Activated CD4-positive, CD25-positive, alpha-beta regulatory T cell (primary cell): ENCODE data around the gene UBE2R2.
"Not testable (repeated sequence)": the region's sequence is repeated elsewhere in the genome, so short reads cannot be mapped to it uniquely, and the experiment has no call there.

ENCODE experiments used
- DNase-seq, 4 experiments: peaks; one replicate each; lab custom pipeline; 2025; lab: John Stamatoyannopoulos, UW

Gene UBE2R2

DNA sequence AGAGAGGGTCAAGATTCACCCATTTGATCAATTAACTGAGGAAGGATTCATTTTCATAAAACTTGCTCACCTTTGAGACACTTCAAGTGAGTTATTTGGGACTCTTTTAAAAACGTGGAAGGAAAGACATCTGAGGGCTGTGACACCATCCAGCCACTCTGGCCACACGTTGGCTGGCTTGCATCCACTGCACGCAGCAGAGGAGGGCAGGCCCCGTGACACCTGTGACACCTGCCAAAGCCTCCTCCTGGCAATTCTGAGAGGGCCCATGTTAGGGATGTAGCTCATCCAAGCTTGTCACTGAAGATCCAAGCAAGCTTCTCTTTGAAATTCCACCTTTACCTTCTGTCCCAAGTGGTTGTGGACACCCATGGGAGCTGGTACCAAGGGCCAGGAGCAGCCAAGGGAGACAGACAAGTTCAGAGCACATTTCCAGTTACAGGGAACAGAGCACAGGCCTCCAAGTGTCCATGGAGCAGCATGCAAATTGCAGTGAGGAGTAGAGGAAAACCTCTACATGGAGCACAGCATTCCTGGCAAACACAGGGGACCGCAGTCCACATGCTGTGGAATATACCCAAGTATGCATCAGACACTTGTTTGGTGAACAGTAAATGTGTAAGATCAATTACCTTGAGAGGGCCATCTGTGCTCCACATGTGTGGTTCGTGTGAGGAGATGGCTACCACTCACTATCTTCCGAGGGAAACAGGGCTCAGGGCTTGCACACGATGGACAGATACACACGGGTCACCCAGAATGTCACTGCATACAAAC is 16.8 kb upstream of the UBE2R2 start:
- no peak for DNase-seq

DNA sequence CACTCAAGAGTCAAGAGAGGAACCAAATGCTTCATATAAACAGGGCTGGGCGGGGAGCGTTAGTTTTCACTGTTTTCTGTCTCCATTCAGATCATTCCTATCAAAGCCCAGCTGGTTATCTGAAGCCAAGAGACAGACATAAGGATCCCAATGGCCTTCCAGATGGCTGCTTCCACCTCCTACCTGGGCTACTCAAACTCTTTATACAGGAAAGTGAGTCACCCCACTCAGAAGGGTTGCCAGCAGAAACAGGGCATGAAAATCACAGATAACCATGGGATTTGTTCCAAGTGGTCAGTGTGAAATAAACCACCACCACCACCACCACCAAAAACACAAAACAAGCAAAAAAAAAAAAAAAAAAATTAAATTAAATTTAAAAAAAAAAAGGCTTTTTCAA is 16.1 kb upstream of the UBE2R2 start:
- no peak for DNase-seq

DNA sequence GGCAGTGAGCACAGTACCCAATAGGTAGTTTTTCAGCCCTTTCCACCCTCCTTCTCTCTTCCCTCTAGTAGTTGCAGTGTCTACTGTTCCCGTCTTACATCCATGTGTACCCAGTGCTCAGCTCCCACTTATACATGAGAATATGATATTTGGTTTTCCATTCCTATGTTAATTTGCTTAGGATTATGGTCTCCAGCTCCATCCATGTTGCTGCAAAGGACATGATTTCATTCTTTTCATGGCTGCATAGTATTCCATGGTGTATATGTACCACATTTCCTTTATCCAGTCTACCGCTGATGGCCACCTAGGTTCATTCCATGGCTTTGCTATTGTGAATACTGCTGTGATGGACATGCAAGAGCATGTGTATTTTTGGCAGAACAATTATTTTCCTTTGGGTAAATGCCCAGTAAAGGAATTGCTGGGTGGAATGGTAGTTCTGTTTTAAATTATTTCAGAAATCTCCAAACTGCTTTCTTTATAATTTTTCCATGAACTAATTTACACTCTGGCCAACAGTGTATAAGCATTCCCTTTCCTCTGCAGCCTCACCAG is 14.9 kb upstream of the UBE2R2 start:
- DNase-seq = not testable (repeated sequence)

DNA sequence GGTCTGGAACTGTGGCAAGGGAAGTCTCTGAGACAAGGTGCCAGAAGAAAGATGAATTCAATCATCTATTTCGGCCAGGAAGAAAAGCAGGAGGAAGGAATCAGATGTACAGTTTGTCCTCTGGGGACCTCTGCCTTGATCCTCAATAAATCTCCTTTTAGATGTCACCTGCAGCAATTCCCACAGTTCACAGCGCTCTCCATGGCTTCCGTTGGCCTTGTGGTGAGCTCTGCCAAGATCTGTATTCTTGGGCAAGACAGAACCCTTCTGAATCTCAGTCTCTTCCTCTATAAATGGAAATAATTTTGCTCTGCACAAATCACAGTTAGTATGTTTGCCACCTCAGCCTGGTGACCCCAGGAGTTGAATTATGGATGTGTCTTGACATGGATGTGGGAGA is 12.8 kb upstream of the UBE2R2 start:
- DNase-seq = not testable (repeated sequence)

DNA sequence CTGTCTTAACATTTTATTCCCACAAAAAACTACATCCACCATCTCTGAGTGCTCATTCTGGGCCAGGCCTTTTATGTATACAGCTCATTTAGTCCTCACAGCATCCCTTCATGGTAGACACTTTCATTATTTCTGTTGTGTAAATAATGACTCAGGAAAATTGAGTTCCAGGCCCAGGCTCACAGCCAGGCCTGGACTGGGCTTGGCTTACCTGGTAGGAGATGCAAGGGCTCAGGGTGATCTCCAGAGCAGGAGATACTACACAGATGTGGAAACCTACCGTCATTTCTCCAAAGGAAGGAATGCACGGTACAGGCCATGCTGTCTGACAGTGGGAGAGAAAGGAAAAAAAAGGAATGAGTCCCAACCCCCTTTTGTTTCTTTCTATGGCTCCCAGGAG is 9.8 kb upstream of the UBE2R2 start:
- DNase-seq = not testable (repeated sequence)

DNA sequence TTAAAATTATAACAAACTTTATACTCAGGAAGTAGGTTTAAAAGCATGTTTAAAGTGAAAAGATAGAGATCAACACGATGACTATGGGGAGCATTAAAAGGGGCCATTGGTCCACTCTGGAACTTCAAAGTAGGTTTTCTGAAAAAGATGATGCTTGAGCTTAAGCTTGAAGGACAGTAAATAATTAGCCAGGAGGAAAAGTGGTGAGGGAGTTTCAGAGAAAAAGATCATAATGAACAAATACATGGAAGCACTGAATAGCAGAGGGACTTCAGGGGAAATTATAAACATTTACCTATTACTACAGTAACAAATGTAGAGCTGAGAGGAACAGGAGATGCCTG is 8.0 kb upstream of the UBE2R2 start:
- DNase-seq = not testable (repeated sequence)

DNA sequence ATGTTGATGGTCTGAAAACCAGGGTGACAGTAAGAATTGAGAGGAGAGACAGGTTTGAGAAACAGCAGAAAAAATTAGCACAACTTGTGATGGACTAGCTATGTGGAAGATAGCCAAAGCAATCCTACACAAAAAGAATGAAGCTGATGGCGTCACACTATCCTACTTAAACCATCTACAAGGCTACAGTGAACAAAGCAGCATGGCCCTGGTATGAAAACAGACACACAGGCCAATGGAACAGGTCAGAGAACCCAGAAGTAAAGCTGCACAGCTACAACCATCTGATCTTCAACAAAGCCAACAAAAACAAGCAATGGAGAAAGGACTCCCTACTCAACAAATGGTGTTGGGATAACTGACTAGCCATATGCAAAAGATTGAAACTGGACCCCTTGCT is 7.5 kb upstream of the UBE2R2 start:
- DNase-seq = no peak

DNA sequence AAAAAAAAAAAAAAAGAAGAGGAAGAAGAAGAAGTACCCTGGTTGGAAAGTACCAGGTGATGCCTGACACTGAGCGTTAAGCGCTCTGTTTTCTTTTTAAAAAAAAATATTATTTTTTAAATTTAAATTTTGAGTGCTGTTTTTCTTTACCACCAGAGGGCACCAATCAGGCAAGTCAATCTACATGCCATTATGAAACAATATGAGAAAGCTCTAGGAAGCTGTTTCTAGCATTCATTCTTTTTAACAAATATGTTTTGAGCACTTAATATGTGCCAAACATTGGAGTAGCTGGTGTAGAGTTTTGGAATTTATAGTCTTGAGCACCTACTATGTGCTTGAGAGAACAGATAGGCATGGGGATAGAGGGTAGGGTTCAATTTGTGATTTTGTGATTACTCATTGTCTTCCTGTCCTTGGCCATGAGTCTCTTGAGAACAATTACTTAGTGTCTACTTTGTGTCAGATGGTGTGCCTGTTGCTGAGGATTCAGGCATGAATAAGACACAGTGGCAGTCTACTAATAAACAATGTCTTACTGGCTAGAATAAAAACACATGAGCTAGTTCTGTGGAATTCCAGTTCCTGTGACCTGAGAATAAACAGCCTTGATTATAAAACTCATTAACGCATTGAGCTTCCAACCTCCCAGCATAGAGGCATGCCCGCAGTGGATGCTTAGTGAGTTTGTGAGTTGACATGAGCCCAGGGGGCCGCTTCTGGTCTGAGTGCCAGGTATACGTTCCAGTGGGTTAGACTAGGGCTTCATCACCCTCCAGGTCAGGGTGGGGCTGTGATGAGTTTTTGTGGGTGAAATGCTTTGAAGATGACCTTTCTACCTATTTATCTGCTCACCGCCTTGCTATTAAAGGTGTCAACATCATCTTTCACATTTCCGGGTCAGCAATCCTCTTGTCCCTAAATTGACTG is 3.0 kb upstream of the UBE2R2 start:
- no peak for DNase-seq

DNA sequence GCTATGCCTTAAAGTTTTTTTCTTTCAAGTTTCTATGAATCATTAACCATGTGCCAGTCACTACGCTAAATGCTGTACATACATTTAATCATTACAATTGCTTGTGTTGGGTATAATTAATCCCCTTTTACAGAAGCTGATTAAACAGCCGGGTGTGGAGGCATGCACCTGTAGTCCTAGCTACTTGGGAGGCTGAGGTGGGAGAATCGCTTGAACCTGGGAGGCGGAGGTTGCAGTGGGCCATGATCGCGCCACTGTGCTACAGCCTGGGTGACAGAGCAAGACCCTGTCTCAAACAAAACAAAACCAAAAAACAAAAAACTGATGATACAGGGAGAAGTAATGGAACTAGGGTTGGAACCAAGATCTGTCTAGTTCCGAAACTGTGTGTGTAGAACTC is 1.2 kb upstream of the UBE2R2 start:
- no peak for DNase-seq

DNA sequence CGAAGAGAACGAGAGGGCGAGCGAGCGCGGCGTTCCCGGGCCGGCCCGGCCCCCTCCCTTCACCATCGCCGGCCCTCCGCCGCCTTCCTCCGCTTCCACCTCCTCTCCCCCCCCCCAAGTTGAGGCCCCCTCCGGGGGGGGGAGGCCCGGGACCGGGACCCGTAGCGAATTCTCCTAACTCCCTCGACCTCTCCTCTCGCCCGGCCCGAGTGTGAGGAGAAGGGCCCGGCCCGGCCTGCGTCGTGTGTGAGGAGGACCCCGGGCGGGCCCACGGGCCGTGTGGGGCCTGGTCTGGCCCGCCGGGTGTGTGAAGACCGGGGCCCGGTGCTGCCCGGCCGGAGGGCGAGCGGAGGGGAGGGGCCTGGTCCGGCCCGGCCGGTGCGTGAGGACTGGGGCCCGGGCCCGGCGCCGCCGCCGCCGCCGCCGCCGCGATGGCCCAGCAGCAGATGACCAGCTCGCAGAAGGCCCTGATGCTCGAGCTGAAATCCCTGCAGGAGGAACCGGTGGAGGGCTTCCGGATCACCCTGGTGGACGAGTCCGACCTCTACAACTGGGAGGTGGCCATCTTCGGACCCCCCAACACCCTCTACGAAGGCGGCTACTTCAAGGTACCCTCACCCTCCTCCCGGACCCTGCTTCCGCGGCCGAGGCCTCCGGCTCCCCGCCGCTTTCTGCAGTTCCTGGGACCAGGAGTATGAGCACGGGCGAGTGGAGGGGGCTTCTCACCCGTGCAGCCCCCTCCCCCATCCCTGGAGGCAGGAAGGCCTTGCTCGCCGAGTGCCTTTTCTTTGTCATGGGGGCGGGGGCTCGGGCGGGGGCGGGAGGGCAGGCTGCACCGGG is 587 bp downstream of the UBE2R2 start:
- DNase-seq = peak; percentile 15 to 49 (median 44)

DNA sequence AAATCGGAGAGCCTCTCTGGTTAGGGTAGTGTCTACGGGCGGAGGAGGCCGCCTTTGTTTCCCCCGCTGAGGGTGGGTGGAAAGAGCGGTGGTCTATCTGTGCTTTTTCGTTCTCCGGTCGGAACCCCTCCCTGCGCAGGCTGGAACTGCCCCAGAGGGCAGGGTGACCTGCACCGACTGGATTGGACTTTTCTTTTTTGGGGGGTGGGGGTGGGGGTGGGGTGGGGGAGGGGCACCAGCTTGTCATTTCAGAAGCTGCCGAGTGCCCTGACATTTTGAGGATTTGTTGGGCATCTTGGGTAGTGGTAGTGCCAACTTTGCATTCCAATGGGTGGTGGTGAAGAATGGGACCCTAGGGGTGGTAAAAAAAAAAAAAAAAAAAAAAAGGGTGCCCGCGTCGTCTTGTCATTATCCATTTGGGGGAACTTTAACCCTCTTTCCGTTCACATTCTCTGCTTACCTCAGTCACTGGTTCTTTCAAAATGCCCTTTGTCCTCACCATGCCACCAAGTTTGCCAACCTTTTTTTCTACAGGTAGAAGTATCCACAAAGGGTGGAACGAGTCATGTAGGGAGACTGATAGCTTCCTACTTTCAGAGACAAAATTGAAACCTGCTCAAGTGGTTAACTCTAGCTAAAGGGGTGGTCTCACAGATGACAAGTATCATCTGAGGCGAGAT is 1.3 kb downstream of the UBE2R2 start:
- DNase-seq = no peak

DNA sequence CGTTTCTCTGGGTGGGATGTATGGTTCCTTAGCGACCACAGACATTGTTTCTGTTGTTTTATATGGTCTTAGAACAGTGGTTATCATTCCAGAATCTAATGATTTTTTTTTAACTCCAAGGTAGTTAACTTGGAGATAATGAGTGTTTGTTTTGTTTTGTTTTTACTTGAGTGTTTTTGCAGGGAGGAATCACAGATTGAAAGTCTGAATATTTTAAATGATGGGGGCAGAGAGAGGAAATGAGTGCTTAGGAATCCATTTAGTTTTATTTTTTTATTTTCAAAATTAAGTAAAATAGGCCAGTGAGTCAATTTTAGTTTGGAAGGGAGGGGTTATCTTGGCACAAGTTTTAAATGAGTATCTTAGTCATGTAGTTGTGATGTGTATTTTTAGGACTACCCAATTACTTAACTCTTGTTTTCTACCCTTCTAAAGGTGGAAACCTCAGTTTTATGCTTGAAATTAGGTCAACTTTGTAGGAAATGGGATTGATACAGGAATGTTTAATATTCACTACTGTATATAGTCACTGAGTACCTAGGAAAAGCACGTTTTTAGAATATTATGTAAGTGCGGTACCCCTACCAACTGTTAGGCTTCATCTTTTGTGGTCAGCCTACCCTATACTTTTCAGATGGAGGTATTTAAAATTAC is 2.0 kb downstream of the UBE2R2 start:
- no peak for DNase-seq

DNA sequence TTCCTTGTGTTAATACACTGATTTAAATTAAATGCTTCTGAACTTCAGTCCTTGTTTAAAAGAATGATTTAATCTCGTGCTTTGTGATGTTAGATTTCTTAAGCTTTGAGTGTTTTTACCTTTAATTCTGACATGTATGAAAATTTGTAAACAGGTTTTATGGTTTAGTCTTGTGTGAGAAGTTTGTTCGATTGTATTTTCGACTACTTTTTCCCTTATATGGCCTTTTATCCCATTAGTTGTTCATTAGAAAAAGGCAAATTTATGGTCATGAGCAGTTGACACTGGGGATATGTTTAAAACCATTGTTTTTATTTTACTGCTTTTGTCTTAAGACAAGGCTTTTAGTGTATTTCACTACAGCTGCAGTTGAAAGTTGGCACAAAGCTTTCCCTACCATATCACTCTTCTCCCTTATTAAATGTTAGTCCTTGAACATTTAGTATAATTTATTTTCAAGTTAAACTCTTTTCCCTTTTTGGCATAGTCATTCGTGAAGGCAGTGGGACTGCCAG is 3.3 kb downstream of the UBE2R2 start:
- no peak for DNase-seq

DNA sequence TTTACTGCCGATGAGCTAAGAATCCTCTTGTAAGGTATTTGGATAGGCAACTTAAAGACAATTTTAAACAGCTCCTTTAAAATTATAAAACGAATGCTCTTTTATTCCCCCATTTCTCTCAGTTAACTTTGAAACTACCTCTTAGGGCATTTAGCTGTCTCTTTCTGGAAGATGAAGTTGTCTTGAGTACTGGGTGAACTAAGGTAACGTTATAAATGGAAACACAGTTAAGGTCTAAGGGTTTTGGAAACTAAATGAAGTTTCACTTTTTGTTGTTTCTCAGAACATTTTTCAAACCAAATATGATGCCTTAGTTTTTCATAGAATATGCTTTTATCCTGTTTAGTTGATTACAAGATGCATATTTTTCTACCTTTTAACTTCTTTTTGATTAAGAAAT is 6.8 kb downstream of the UBE2R2 start:
- DNase-seq = no peak

DNA sequence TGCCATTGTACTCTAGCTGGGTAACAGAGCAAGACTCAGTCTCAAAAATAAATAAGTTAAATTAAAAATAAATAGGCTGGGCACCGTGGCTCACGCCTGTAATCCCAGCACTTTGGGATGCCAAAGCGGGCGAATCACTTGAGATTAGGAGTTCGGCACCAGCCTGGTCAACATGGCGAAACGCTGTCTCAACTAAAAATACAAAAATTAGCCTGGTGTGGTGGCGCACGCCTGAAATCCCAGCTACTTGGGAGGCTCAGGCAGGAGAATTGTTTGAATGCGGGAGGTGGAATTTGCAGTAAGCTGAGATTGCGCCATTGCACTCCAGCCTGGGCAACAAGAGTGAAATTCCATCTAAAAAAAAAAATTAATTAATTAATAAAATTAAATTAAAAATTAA is 10.3 kb downstream of the UBE2R2 start:
- not testable (repeated sequence) for DNase-seq

DNA sequence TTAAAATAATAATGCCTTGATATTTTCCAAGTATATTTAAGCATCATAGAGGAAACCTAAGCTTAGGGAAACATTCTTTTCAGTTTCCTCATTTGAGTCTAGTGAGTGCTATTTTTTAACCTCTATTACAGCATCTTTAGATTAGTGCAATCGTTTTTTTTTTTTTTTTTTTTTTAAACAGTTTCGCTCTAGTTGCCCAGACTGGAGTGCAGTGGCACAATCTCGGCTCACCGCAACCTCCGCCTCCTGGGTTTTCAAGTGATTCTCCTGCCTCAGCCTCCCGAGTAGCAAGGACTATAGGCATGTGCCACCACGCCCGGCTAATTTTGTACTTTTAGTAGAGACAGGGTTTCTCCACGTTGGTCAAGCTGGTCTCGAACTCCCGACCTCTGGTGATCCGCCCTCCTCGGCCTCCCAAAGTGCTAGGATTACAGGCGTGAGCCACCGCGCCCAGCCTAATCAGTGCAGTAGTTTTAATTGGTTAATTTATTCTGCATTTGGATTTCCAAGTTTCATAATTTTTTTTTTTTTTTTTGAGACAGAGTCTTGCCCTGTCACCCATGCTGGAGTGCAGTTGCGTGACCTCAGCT is 12.8 kb downstream of the UBE2R2 start:
- DNase-seq = not testable (repeated sequence)

DNA sequence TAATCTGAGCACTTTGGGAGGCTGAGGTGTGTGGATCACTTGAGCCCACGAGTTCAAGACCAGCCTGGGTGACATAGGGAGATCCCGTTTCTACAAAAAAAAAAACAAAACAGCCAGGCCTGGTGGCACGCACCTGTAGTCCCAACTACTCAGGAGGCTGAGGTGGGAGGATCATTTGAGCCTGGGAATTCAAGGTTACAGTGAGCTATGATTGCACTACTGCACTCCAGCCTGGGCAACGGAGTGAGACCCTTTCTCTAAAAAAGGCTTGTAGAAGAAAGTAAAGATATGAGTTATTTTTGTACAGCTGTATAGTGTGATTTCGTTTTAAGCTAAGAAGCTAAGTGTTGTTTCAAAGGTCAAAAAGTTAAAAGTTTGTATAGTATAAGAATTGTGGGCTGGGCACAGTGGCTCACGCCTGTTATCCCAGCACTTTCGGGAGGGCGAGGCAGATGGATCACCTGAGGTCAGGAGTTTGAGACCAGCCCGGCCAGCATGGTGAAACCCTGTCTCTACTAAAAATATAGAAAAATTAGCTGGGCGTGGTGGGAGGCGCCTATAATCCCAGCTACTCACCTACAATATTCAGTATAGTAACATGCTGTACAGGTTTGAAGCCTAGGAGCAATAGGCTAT is 18.8 kb downstream of the UBE2R2 start:
- no peak for DNase-seq

DNA sequence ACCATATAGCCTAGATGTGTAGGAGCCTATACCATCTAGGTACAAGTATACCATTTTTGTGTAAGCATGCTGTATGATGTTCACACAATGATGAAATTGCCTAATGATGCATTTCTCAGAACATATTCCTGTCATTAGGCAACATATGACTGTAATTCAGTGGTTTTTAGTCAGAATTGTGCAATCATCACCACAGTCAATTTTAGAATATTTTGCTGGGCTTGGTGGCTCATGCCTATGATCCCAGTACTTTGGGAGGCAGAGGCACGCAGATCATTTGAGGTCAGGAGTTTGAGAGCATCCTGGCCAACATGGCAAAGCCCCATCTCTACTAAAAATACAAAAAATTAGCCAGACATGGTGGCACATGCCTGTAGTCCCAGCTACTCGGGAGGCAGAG is 19.3 kb downstream of the UBE2R2 start:
- DNase-seq = not testable (repeated sequence)

DNA sequence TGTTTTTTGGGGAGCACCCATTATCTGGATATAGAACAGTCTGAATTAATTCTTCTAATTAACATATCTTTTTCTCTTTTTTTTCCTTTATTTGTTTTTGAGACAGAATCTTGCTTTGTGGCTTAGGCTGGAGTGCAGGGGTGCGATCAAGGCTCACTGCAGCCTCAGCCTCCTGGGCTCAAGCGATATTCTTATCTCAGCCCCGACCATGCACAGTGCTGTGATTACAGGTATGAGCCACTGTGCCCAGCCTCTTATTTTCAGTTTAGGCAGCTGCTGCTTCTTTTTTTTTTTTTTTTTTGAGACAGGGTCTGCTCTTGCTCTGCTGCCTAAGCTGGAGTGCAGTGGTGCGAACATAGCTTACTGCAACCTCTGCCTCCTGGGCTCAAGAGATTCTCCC is 20.2 kb downstream of the UBE2R2 start:
- no peak for DNase-seq

DNA sequence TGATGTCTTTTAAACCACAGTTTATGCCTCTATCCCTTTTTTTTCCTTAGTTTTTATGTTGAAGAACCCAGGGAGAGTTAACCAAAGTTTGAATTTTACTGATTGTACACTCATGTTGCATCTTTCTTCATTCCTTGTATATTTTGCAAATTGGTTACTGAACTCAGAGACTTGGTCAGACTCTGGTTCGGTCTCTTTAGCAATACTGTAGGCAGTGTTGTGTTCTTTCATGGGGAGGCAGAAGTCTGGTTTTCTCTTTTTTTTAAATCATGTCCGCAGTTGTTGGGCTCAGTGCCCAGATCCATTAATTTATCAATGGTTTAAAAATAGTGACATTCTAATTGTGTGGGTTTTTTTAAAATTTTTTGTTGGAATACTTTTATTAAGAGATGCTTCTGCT is 23.4 kb downstream of the UBE2R2 start:
- DNase-seq = no peak
